GM23338 (cell line): ENCODE measurements around the gene MAP2K5. TPM values are rescaled to one million over a fixed set of nuclear protein-coding genes. Genes with fewer than 3 reads are reported as not detected.

Source experiments
- EZH2phosphoT487 ChIP-seq: fragments of 200-600 bp; sonication (generic); IDR thresholded peaks from one replicate; pipeline ENCODE4 v1.8.1; 2018; ENCODE audit warnings: antibody characterized with exemption; ENCODE audit not compliant: unreplicated experiment
- JUNB ChIP-seq: IDR thresholded peaks from one replicate; pipeline ENCODE4 v1.6.1; 2016; ENCODE audit warnings: antibody characterized with exemption; ENCODE audit not compliant: unreplicated experiment
- REST ChIP-seq: IDR thresholded peaks from one replicate; pipeline ENCODE4 v1.6.1; 2018; ENCODE audit warnings: antibody characterized with exemption; ENCODE audit not compliant: unreplicated experiment
- STAT1 ChIP-seq: IDR thresholded peaks from one replicate; pipeline ENCODE4 v1.6.1; 2016; ENCODE audit warnings: antibody characterized with exemption; ENCODE audit not compliant: unreplicated experiment
- ZNF114 ChIP-seq: fragments of 250-450 bp; sonication (Bioruptor Pico); IDR thresholded peaks from 2 replicates; pipeline ENCODE4 v1.5.0; 2020; ENCODE audit warnings: mild to moderate bottlenecking, moderate library complexity
- ZNF331 ChIP-seq: fragments of 250-450 bp; sonication (Bioruptor Pico); IDR thresholded peaks from 2 replicates; pipeline ENCODE4 v1.5.0; 2020; ENCODE audit warnings: low read depth, mild to moderate bottlenecking, moderate library complexity
- ZNF462 ChIP-seq: fragments of 250-450 bp; sonication (Bioruptor Pico); IDR thresholded peaks from 2 replicates; pipeline ENCODE4 v1.5.0; 2020; ENCODE audit warnings: mild to moderate bottlenecking, moderate library complexity
- polyA plus RNA-seq: library from polyadenylated mRNA; unstranded; fragments of >200 nt; fragmentation: Nextera tagmentation; extraction: Ambion mirVana; gene quantifications from 2 replicates; pipeline ENCODE4 v1.2.1, GENCODE V29; 2016
- total RNA-seq: library from RNA; depleted of rRNA; stranded (reverse); fragments of >200 nt; shearing (Covaris generic); gene quantifications from 2 replicates; pipeline ENCODE4 v1.2.3, GENCODE V29; 2014

MAP2K5 gene
- total and polyA plus RNA-seq, 2 experiments from 2014 or later: 6.5 to 13.6 TPM

GRCh38 chr15:67618297-67618696 lies 75.8 kb downstream of the MAP2K5 start (continued):
- TF ChIP-seq ZNF462 (CRISPR knock-in tag): no peak
- no peak for TF ChIP-seq ZNF331 (CRISPR knock-in tag)
- no peak for TF ChIP-seq EZH2phosphoT487
- no peak for TF ChIP-seq REST
- TF ChIP-seq JUNB: no peak
- no peak for TF ChIP-seq STAT1
- no peak for TF ChIP-seq ZNF114 (CRISPR knock-in tag)
